C4-2B (cell line): ENCODE results near the gene C16orf74.

Source experiments
- H3K27ac ChIP-seq: fragments of 450-650 bp; 2 replicates; pipeline ENCODE4 v1.5.1; 2017
- CTCF ChIP-seq: fragments of 450-650 bp; conservative IDR thresholded peaks from 2 replicates; pipeline ENCODE4 v1.5.1; 2017; ENCODE audit warnings: mild to moderate bottlenecking
- ZFX ChIP-seq: fragments of 450-650 bp; IDR thresholded peaks from 2 replicates; pipeline ENCODE4 v1.6.1; 2017

The C16orf74 gene

GRCh38 chr16:85783441-85783840, 32.5 kb upstream of the C16orf74 start:
- H3K27ac ChIP-seq, result no peak overlapping the region
- TF ChIP-seq ZFX (no peak), CTCF (no peak)

- H3K27ac ChIP-seq, result peak overlapping the region; percentile 13
- no peak for TF ChIP-seq ZFX
- no peak for TF ChIP-seq CTCF
These were observed 31.6 kb upstream of the C16orf74 start for GRCh38 chr16:85782451-85782850.

GRCh38 chr16:85781695-85782370, 30.9 kb upstream of the C16orf74 start:
- TF ChIP-seq CTCF (no peak), ZFX (no peak)
- H3K27ac ChIP-seq, result peak overlapping the region; percentile 13

- TF ChIP-seq CTCF (no peak), ZFX (no peak)
- H3K27ac ChIP-seq, result no peak overlapping the region
These were observed 30.3 kb upstream of the C16orf74 start for GRCh38 chr16:85781156-85781555.

GRCh38 chr16:85780281-85780680, 29.4 kb upstream of the C16orf74 start:
- H3K27ac ChIP-seq, result no peak overlapping the region
- no peak for TF ChIP-seq CTCF
- no peak for TF ChIP-seq ZFX

GRCh38 chr16:85778873-85779272, 28.0 kb upstream of the C16orf74 start:
- TF ChIP-seq CTCF (no peak), ZFX (no peak)
- H3K27ac ChIP-seq, result no peak overlapping the region

- H3K27ac ChIP-seq, result peak overlapping the region; percentile 67
- TF ChIP-seq CTCF (no peak), ZFX (no peak)
These were observed 26.9 kb upstream of the C16orf74 start for GRCh38 chr16:85777583-85778310.
